HG03457 (cell line): Measurements from ENCODE around the gene EYA2.
"Not testable (repeated sequence)": the region's sequence is repeated elsewhere in the genome, so short reads cannot be mapped to it uniquely, and the experiment has no call there.

Experiments used
- ATAC-seq: cut with Tn5 transposase; IDR thresholded peaks from one replicate; pipeline ENCODE4 v1.9.1; 2021; ENCODE audit warnings: moderate number of reproducible peaks; ENCODE audit not compliant: unreplicated experiment

Gene EYA2

DNA sequence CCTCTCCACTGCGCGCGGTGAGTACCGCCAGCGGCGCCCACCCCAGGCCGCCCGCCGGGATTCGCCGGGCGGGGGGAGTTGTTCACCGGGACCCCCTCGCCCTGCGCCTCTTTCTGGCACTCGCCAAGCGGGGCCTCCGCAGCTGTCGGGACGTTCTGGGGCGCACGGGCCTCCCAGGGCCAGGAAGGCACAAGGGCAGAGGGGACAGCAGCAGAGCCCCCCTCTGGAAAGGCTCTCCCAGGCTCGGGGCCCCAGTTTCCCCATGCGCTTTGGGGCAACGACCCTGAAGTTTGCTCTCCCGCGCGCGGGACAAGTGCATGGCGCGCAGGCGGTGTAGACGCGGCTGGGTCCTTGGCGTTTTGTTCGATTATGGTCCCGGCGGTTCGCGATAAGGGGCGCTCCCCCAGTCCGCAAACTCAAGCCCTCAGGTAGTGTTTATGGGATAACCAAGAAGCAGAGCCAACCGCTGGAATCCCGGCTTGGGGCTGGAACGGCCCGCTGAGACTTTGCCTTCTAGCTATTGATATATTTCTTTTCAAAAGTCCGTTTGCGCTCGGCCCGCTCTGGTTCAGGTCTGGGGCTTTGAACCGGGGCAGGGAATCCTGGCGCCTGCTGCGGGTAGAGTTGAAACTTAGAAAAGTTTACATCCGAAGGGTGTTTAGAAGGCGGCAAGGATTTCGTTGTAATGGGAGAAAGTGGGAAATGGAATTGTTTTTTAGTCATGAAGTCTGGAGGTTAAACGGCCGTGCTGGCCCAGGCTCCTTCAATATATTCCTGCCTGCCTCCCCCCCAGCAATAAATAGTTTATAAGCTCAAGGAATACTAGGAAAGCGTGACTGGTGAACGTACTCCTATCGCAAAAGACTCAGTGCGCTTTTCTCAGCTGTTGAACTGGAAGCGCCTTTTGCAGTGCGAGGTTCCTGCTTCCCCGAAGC lies 595 bp downstream of the EYA2 start:
- ATAC-seq, result no peak

DNA sequence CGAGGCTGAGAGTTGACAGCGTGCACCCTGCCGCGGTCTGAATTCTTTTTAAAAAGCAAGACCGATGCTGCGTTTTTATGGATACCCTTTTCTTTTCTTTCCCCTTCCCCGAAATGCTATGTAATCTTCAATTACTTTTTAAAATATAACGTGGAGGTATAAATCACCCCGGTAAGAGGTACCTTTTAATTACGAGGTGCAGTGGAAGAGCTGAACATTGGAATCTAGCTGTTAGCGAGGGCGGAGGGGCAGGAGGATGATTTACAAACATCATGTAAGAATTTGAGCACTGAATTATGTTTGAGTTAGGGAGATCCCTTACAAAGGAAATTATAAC lies 1.2 kb downstream of the EYA2 start:
- no peak for ATAC-seq

DNA sequence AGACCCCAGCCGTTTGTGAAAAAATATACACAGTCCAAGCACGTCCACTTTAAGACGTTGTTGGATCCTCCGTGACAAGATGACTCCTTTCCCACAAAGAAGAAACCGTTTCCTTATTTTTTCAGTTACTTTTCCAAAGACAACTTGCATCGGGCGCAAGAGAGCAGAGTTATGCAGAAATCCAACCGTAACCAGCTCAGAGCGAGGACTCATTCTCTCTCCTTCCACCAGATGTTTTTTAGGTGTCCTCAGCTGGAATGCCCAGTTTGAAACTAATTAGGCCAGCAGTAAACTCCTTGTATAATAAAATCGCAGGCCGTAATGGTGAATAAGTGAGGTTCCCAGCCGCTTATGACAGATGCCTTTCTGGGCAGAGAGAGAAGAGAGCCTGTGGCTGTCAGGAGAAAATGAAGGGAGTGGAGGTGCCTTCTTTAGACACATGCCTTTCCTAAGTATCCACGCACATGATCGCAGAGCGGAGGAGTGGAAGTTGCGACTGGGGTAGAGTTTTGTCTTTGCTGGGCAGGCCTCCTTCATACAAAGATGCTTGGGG lies 2.8 kb downstream of the EYA2 start:
- ATAC-seq, result no peak

DNA sequence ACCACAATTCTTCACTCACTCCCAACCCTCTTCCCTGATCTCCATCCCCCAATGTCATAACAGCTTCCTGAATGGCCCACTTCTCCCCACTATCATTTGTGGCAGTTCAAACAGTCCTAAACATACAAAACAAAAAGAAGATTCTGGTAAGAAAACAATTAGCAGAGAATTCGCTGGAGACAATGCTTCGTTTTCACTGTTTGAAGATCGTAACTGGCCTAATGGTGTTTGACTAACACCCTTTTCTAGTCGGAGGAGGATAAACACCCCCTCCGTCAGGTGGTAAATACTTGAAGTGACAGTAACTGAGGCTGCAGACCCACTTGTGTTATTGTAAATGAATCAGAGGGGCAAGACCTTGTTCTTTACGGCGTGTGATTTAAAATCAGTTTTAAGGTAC lies 3.8 kb downstream of the EYA2 start:
- ATAC-seq, result no peak

DNA sequence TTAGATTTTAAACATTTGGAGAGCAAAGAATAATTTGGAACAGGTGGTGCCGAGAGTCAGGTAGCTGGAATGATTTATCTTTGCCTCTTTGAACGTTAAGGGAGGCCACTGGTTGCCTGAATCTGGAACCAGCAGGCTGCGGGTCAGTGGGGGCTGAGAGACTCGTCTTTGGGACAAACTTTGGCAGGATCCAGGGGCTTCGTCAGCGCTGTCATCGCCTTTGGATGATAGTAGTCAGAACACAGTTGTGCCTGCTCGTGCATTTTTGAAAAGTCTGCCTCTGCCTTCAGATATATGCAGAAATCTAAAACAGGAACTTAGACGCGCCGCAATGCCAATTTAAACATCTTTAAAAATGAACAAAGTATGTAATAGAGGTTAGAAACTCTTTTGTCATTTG lies 5.0 kb downstream of the EYA2 start:
- no peak for ATAC-seq

DNA sequence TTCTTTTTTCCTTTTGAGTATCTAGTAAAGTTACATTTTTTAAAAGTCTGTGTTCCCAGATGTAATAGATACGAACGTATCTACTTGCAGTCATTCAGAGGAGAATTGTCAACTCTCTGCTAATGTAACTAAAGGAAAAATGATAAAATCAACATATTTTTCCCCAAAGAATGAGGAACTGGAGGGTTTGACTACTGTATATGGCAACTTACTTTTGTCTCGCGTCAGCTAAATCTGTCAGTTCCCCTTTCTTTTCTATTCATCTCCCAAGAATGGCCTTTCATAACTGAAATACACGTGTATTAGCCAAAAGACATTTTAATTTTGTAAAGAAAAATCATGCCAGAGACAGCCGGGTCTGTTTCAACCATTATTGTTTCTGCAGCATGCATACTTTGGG lies 5.4 kb downstream of the EYA2 start:
- ATAC-seq, result no peak

DNA sequence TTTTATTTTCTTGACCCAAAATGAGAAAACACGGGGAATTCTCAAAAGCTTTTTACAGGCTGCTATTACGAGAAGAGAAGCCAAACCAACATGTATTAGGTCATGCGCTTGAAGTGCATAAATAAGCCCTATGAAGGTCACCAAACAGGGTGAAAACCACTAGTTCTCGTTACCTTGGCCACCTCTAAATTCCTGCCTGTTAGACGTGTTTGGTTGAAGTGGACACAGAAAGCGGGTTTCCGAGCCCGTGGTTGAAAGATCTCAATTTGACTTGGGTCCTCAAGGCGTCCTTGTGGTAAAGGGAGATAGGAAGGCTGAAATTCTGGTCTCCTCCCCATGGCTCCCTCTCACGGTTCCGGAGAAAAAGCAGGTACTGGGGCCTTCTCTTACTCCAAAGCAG lies 6.2 kb downstream of the EYA2 start:
- no peak for ATAC-seq

DNA sequence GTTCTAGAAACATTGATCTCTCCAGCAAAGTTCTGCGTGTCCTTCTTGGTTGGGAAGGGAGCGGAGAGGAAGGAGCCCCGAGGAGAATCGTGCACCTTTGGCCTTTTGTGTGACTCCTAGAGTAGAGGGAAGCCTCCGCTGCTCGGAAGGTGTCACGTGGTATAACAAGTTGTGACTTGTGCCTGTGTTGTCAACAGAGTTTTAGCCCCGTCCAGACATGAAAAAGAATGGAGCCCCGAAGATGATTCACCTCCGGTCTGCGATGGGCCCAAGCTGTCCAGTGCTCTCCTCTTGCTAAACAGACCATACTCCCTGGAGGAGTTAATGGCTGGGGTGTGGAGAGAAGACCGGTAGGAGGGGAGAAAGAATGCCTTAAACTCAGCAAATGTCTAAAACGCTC lies 7.0 kb downstream of the EYA2 start:
- ATAC-seq, result no peak

DNA sequence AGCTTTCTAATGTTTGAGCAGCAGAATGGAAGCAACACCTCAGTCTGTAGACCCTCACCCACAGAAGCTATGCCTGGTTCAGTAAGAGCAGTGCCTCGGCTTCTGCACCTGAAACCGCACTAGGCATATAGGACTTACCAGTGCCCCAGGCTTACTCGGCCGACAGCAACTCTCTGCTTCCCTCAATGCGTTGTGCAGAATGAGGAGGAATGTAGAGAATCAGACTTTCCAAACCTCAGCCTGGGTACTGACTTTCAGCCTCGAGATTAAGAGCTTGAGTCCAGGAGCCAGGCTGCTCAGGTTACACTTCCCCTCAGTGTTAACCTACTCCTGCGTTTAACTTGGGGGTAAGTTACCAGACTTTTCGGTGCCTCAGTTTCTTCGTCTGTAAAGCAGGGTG lies 8.6 kb downstream of the EYA2 start:
- no peak for ATAC-seq

DNA sequence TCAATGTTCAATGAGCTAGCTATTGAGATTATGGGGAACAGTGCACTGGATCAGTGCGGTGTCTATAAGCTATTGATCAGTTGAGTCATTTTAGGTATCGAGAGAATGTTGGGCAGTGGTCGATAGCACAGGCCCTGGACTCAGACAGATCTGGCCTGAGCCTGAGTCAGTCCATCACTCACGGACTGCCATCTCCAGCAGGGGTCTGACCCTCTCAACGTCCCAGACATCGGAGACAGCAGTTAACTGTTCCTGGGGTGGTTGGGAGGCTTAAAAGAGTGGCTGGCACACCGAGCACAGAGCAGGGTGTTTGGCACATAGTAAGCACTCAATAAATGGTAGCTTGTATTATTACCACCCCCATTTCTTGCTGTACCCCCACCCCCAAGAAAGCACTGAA lies 9.3 kb downstream of the EYA2 start:
- no peak for ATAC-seq

DNA sequence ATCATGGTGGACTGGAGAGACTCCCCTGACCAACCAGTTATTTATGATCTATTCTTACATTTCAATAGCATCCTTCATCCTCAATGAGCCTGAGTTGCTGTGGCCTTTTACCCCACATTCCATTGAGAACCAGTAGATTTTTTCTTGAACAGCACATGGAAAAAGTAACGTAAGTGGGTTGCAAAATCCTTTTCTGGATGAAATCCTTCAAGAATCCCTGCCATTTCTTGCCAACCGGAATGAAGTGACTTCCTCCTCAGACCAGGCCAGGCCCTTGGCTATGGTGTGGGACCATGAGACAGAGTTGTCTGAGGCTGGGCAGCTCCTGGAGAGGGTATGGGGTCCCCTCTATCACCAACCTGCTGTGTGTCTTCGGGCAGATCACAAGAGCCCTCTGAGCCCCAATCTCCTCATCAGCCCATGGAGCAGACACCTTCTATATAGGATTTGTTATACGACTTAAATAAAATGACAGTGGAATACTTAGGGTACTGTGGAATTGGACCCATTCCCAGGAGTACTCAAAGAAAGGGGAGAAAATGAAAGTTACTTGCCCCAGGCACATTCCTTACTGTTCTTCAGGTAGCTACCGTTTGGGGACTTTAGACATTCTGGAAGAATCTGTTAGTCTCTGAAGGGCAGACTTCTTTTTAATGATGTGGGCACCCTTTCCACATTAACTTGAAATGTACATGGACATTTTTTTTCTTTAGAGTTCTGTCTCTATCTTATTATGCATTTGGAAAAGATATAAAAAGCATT lies 10.9 kb downstream of the EYA2 start:
- ATAC-seq, result no peak

DNA sequence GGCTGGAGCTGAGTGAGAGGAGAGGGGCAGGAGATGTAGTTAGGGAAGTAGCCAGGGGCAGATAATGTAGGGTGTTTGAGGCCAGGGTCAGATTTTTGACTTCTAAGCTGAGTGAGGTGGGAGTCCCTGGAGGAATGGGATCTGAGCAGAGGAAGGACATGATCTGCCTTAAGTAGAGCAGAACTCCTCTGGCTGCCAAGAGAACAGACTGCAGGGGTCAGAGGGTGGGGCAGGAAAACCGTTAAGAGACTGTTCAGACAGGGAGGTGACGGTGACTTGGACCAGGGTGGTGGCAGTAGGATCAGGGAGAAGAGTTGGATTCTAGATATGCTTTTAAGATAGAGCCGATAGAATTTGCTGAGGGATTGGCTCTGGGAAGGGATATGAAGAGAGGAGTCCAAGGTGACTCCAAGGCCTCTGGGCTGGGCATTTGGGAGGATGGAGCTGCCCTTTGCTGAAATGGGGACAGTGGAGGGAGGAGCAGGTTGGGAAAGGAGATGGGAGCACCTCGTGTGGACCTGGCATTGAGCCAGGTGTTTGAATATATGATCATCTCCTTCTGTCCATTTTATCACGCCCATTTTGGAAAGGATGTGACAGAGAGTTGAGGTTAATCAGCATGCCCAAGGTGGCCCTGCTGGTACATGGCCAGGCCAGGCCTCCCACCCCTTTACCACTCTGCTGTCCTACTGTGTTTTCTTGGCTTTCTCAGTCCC lies 18.8 kb downstream of the EYA2 start:
- no peak for ATAC-seq

DNA sequence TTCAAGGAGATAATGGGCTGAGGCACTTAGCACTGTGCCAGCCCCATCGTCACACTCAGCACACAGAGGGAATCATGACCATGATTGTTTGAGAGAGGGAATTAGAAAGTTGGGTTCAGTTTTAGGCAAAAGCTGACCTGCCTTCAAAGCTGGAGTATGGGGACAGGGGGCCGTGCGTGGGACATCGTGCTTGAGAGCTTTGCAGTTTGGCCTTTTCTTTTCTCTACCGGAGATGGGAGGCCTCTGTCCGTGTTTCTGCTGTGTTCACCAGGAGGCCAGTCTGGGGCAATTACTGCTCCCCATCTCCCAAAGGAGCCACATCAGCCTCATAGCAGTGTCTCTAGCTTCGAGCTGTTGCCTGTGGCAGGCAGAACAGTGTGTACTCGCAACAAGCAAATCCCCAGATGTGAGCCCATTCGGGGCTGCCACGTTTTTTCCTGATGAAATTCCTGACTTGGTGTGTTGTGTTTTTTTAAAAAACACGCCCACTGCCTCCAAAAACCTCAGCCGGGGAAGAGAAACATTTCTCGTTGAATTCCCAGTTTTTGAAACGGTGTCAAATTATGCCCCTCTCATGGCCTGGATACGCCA lies 20.2 kb downstream of the EYA2 start:
- no peak for ATAC-seq

DNA sequence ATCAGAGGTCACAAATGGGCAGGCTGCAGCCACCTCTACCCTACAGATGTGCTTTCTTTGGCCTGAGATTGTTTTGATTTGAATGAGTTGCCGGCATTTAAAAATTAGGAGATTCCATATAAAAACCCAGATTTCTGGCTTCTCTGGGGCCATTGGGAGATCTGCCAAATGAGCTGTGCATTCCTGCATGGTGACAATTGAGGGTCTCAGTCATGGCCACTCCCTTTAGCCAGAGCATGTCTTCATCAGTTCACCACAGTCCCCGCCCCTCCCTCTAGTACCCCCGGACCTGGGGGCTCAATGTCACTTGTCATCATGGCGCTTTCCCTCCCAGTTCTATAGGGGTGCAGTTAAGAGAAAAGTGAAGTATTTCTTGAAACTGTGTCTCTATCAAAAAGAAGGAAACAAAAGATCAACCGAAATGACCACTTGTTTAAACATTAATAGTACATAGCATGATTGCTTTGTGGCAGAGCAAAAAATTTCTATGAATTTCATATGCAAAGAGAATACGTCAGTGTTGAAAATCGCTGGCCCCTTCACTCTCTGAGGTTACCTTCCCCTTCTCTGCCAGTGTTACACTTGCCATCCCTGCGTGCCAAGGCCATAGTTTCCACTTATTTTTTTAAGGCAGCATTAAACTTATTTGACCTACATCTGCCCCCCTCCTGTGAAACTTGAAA lies 21.1 kb downstream of the EYA2 start:
- ATAC-seq, result no peak

DNA sequence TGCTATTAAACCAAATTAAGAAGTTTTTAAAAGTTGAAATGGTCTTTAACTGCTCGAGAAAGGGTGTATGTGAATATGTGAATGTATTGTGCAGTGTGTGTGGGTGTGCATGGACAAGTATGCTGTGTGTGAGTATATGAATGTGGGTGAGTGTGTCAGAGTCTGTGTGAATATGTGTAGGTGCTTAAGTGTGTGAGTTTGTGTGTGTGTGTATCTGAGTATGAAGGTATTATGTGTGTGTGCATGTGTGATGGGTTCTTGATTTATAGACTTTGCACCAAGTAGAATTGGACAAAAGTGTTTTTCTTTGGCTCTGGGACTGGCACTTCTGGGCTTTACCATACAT lies 21.6 kb downstream of the EYA2 start:
- ATAC-seq, result no peak

DNA sequence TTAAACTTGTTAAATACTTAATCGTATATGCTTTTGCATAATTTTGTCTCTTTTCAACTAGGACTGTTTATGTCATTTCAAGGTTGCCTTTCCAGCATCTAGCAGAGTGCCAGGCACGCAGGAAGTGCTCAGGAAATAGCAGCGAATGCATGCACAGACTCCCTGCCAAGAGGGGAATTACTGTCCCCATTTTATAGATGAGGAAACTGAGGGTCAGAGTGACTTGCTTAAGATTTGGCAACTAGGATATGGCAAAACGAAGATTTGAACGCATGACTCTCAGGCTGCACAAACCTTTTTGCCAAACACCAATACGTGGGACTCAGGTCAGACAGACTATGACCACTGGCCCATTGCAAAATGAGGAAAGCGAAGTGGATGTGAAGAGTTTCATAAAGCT lies 22.5 kb downstream of the EYA2 start:
- ATAC-seq, result no peak

DNA sequence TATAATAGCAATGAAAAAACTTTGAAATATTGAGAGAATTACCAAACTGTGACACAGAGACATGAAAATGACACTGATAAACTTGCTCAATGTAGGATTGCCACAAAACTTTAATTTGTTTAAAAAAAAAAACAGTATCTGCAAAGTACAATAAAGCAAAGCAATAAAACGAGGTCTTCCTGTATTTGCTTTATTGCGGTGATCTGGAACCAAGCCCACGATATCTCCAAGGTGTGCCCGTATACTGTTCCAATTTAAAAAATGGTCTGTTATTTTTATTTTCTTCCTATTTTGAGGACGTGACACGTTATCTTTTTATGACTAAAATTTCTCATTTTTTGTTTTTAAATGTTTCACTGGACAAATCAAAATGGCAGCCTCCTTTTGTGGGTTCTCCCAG lies 25.5 kb downstream of the EYA2 start:
- no peak for ATAC-seq

DNA sequence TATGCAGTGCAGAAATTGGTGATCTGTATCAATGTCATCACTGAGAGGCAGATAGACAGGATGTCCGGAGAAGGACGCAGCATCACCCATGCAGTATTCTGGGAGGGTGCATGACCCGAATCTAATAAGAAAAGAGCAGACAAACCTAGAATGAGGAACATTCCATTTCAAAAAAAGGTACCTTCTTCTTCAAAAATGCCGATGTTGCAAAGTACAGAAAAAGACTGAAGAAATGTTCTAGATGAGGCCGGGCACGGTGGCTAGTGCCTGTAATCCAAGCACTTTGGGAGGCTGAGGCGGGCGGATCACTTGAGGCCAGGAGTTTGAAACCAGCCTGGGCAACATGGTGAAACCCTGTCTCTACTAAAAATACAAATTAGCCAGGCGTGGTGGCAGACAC lies 28.2 kb downstream of the EYA2 start:
- ATAC-seq, result not testable (repeated sequence)

DNA sequence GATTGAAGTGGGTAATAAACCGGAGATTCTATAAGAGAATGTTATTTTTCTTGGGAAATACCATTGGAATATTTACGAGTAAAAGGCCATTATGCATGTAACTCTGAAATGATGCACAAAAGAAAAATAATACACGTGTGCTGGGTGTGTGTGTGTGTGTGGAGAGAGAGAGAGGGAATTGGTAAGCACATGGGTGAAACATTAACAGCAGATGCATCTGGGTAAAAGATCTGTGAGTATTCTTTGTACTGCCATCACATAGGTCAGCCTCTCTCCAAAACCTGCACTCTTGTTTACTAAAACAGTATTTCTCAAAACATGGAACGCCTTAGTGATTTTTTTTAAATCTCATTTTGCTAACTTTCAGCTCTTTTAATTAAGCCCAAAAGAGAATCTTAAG lies 28.9 kb downstream of the EYA2 start:
- ATAC-seq, result no peak

DNA sequence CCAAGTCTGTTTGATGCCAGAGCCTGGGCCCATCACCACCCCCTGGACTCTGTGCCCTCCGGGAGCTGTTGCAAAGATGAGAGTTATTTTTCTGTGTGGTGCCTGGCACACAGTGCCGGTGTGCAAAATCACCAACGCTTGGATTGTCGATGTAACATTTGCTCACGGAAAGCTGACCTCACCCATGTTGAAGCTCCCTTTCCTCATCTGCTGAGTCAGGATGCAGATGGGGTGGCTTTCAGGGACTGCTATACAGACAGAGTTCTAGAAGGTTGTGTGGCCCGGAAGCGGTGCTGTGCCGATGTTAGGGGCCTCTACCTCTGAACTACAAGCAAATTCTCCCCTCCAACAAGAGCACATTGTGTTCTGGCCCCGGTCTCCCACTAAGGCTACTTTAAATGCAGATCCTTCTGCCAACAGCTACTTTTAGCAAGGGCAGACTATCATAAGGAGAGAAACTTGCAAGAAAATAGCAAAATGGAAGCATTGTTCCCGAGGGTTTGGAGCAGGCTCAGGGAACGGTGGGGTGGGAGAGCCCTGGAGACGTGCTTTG lies 34.0 kb downstream of the EYA2 start:
- ATAC-seq, result no peak
